OCI-LY1 (cell line): ENCODE data around the gene CC2D2A.

Source experiments
- EZH2 ChIP-seq: fragments of 200-600 bp; sonication (generic), shearing (Covaris generic); IDR thresholded peaks from 2 replicates; pipeline ENCODE4 v1.8.0; 2017; ENCODE audit warnings: borderline replicate concordance, mixed run types, mild to moderate bottlenecking, antibody characterized with exemption, low read length, moderate library complexity, mixed read lengths
- TF ChIP-seq, protein P1 (sequence below): fragments of 200-600 bp; sonication (generic), shearing (Covaris generic); IDR thresholded peaks from 2 replicates; pipeline ENCODE4 v1.5.1; 2017; ENCODE audit warnings: mild to moderate bottlenecking, antibody characterized with exemption, low read length, moderate library complexity, mixed read lengths

DNA sequence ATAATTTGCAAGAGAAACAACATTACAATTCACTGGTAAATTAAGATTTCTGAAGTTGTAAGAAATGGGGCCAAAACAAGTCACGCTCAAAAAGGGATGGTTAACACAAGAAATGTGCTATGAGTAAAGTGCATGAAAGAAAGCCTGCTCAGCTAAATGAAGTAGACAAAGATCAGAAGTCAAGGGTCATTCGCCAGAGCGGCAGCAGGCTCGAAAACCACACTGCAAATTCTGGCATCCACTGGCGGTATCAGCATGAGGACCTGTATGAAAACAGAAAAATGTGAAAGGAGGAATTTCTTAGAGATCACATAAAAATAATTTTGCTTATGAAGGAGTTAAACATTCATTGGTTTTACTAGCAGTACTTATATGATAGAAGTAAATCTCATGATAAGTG is 135.9 kb downstream of the CC2D2A start:
- TF ChIP-seq, protein P1, sequence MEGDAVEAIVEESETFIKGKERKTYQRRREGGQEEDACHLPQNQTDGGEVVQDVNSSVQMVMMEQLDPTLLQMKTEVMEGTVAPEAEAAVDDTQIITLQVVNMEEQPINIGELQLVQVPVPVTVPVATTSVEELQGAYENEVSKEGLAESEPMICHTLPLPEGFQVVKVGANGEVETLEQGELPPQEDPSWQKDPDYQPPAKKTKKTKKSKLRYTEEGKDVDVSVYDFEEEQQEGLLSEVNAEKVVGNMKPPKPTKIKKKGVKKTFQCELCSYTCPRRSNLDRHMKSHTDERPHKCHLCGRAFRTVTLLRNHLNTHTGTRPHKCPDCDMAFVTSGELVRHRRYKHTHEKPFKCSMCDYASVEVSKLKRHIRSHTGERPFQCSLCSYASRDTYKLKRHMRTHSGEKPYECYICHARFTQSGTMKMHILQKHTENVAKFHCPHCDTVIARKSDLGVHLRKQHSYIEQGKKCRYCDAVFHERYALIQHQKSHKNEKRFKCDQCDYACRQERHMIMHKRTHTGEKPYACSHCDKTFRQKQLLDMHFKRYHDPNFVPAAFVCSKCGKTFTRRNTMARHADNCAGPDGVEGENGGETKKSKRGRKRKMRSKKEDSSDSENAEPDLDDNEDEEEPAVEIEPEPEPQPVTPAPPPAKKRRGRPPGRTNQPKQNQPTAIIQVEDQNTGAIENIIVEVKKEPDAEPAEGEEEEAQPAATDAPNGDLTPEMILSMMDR = no peak
- no peak for TF ChIP-seq EZH2
